Jurkat, Clone E6-1 (cell line): ENCODE results near the gene ANKRD33.
"Not testable (repeated sequence)": the region's sequence is repeated elsewhere in the genome, so short reads cannot be mapped to it uniquely, and the experiment has no call there.

Source experiments
- DNase-seq: peaks from one replicate; pipeline ENCODE4 v3.0.0-alpha.2; 2011; ENCODE audit warnings: low read depth, low spot score
- H3K4me3 ChIP-seq: 2 replicates; pipeline ENCODE4 v1.5.1; 2011; ENCODE audit warnings: mild to moderate bottlenecking, low read length, control low read depth, moderate library complexity

The ANKRD33 gene

GRCh38 chr12:51872689-51872981 lies 15.3 kb upstream of the ANKRD33 start:
- H3K4me3 ChIP-seq: no peak overlapping the region
- DNase-seq: no peak

- H3K4me3 ChIP-seq: no peak overlapping the region
- no peak for DNase-seq
These were observed 14.5 kb upstream of the ANKRD33 start for GRCh38 chr12:51873251-51873994.

GRCh38 chr12:51874000-51874399 lies 13.9 kb upstream of the ANKRD33 start:
- DNase-seq: no peak
- no peak overlapping the region for H3K4me3 ChIP-seq

DNA sequence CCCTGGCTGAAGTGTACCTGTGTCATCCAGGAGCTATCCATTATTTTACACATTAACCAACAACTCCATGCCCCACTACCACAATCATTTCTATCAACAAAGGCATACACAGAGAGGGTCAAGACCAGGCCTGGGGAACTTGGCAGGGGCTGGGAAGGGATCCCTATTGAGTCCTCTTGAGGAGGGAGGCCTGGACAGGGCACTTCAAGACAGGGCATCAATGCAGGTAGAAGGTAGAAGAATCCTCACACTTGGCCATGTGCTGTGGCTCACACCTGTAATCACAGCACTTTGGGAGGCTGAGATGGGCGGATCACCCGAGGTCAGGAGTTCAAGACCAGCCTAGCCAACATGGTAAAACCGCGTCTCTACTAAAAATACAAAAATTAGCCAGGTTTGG lies 13.4 kb upstream of the ANKRD33 start:
- DNase-seq: no peak
- H3K4me3 ChIP-seq: no peak overlapping the region

GRCh38 chr12:51879102-51879501 lies 8.8 kb upstream of the ANKRD33 start:
- H3K4me3 ChIP-seq: no peak overlapping the region
- DNase-seq: no peak

DNA sequence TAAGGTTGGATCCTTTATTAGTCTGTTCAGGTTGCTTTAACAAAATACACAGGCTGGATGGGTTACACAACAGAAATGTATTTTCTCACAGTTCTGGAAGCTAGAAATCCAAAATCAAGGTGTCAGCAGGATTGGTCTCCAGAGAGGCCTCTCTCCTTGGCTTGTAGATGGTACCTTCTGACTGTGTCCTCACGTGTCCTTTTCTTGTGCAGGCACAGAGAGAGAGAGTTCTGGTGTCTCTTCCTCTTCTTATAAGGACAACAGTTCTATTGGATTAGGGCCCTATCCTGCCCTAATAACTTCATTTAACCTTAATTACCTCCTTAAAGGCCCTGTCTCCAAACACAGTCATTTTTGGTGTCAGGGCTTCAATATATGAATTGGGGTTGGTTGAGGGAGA lies 4.6 kb upstream of the ANKRD33 start:
- no peak overlapping the region for H3K4me3 ChIP-seq
- no peak for DNase-seq

GRCh38 chr12:51883998-51884675 lies 3.8 kb upstream of the ANKRD33 start:
- DNase-seq: no peak
- no peak overlapping the region for H3K4me3 ChIP-seq

GRCh38 chr12:51884676-51885229 lies 3.1 kb upstream of the ANKRD33 start:
- no peak overlapping the region for H3K4me3 ChIP-seq
- DNase-seq: no peak

DNA sequence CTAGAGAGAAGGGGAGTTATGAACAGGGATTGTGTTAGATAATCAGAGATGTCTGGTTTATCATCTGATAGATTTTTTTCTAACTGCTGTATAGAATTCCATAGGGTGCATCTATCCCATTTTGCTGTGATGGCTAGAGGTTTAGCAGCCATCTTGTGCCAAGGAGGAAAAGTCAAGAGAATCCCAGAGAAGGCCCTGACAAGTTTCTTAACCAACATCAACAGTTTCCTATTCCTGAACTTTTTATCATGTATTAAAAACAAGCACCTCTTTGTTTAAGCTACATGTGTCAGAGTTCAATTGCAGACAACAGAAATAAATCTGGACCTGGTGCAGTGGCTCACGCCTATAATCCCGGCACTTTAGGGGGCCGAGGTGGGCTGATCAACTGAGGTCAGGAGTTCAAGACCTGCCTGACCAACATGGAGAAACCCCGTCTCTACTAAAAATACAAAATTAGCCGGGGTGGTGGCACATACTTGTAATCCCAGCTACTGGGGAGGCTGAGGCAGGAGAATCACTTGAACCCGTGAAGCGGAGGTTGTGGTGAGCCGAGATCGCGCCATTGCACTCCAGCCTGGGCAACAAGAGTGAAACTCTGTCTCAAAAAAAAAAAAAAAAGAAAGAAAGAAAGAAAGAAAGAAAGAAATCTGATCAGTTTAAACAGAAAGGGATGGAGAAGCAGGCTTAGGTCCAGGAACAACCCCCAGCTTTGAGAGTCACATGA lies 2.4 kb upstream of the ANKRD33 start:
- not testable (repeated sequence) for H3K4me3 ChIP-seq, DNase-seq

- peak; percentile 62 for DNase-seq
- no peak overlapping the region for H3K4me3 ChIP-seq
These were observed 1.7 kb upstream of the ANKRD33 start for GRCh38 chr12:51886021-51886710.

DNA sequence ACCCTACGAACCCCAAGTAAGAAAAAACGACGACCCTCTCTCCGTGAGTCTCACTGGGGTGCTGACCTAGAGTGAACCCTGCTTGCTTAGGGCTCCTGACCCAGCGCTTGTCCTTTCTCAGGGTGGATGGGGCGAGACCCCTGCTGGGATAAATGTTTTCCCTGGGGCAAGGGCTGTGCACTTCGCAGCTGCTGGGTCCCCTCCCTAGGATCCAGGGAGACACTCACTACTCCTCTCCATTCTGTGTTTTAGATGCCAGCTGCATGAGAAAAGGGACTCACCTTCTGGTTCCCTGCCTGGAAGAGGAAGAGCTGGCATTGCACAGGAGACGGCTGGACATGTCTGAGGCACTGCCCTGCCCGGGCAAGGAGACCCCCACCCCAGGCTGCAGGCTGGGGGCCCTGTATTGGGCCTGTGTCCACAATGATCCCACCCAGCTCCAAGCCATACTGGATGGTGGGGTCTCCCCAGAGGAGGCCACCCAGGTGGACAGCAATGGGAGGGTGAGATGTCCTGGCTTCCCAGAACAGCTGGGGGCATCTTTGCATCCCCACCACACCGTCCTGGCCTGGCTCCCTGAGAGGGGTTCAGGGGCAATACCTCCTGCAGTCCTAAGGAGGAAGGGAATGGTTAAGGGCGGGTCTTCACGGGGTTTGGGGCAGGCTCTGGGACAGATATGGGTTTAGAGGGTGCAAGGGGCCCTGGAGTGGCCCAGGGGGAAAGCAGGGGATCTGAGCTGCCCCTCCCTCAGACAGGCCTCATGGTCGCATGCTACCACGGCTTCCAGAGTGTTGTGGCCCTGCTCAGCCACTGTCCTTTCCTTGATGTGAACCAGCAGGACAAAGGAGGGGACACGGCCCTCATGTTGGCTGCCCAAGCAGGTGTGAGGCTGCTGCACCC lies 663 bp downstream of the ANKRD33 start:
- DNase-seq: no peak
- H3K4me3 ChIP-seq: no peak overlapping the region

DNA sequence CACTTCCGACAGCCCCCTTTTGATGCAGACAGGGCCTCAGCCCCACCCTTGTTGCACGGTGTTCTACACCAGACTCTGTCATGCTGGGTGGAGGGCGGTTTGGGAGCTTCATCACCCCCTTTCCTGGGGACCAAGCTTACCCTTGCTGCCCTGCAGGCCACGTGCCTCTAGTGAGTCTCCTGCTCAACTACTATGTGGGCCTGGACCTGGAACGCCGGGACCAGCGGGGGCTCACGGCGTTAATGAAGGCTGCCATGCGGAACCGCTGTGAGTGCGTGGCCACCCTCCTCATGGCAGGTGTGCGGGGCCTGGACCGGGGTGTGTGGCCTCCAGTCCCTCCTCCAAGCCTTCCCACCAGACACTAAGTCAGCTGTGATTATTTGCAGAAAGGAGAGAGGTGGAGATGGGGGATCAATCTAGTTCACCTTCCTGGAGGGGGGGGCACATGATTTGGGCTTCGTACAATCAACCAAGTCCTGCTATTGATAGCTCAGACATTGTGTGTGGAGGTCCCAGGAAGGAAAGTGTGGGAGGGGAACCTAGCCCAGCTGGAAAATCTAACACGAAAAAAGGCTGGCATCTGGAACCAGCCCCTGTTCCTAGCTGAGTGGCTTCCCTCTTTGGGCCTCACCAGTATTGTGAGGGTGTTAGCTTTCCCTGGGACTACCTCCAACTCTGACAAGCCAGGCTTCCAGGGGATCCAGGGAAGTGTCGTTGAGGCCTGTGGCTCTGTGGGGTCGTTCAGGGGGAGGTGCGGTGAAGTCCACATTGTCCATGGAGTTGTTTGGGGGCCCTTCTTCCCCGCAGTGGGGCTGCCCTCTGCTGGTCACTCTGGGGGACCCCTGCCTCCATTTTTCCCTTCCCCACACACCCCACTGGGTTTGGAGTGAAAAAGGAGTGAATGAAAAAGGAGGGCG lies 1.6 kb downstream of the ANKRD33 start:
- no peak for DNase-seq
- H3K4me3 ChIP-seq: no peak overlapping the region

- DNase-seq: no peak
- no peak overlapping the region for H3K4me3 ChIP-seq
These were observed 2.2 kb downstream of the ANKRD33 start for GRCh38 chr12:51890133-51890464.

DNA sequence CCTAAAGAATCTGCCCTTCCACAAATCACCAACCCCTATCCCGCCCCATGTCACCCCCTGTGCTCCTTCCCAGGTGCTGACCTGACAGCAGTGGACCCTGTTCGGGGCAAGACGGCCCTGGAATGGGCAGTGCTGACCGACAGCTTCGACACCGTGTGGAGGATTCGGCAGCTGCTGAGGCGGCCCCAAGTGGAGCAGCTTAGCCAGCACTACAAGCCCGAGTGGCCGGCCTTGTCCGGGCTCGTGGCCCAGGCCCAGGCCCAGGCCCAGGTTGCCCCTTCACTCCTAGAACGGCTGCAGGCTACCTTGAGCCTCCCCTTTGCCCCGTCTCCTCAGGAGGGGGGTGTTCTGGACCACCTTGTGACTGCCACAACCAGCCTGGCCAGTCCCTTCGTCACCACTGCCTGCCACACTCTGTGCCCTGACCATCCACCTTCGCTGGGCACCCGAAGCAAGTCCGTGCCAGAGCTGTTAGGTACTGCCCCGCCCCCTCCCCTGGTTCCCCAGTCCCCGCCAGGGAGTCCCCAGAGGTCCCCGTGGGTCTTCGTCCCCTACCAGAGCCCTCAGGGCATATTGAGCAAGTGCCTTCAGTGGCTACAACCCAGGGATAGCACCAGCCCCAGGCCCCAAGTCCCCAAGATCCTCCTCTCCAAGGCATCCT lies 2.7 kb downstream of the ANKRD33 start:
- no peak for DNase-seq

DNA sequence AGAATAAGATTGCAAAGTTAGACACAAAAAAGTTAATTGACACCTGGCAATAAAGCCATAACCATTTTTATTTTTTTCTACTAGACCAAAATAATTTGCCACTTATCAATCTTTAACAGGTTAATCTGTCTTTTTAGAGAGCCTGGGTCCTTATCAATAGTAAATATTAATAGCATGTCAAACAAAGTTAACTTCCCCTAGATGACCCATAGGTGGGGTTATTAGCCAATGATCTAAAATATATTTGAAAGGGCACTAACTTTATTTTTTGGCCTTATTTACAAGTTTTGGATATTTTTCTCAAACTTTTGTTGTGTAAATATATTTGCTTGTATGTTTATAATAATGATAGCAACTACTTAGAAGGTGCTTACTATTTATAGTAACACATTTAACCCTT lies 3.9 kb downstream of the ANKRD33 start:
- H3K4me3 ChIP-seq: no peak overlapping the region
- DNase-seq: no peak

More for the DNA sequence above, 2.7 kb downstream of the ANKRD33 start:
- no peak overlapping the region for H3K4me3 ChIP-seq

DNA sequence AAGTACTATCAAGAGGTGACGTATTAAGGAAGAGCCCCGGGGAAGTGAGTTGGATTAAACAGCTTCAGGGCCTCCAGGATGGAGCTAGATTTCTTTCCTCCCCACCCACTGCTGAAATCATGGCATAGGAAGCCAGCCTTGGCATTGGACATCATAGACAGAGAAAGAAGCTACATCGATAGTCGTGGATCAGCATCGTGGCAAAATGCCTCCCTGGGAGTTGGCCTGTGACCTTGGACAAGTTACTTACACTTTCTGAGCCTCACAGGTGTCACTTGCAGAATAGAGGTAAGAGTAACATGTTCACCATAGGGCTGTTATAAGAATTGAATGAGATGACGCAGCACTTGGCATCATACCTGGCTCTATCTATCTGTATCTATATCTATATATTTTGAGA lies 5.9 kb downstream of the ANKRD33 start:
- DNase-seq: no peak
- H3K4me3 ChIP-seq: no peak overlapping the region

- no peak for DNase-seq
- H3K4me3 ChIP-seq: no peak overlapping the region
These were observed 7.7 kb downstream of the ANKRD33 start for GRCh38 chr12:51895378-51896135.
